Measurements from ENCODE around the gene SBSN.

The SBSN gene

GRCh38 chr19:35553385-35554000, 25.4 kb upstream of the SBSN start:
- DNase-seq (ENCODE audit: low read depth), result no peak

- no peak for DNase-seq (ENCODE audit: low read depth)
These were observed 24.6 kb upstream of the SBSN start for GRCh38 chr19:35552534-35553384.

- DNase-seq (ENCODE audit: low read depth), result no peak
These were observed 23.1 kb upstream of the SBSN start for GRCh38 chr19:35551091-35551810.

GRCh38 chr19:35549879-35550523, 21.9 kb upstream of the SBSN start:
- no peak for DNase-seq (ENCODE audit: low read depth)

GRCh38 chr19:35549174-35549788, 21.2 kb upstream of the SBSN start:
- DNase-seq (ENCODE audit: low read depth), result no peak

- DNase-seq (ENCODE audit: low read depth), result no peak
These were observed 18.4 kb upstream of the SBSN start for GRCh38 chr19:35546532-35546931.

GRCh38 chr19:35545855-35546381, 17.8 kb upstream of the SBSN start:
- DNase-seq (ENCODE audit: low read depth), result peak; percentile 51

- peak; percentile 73 for DNase-seq (ENCODE audit: low read depth)
These were observed 17.1 kb upstream of the SBSN start, which contains the start of gene TMEM147 for GRCh38 chr19:35545001-35545854. Gene TMEM147, plus strand, starts transcription at chr19:35545626. Its CDS starts 114 bp downstream, at chr19:35545740.

GRCh38 chr19:35544110-35544802, 16.1 kb upstream of the SBSN start:
- no peak for DNase-seq (ENCODE audit: low read depth)

- no peak for DNase-seq (ENCODE audit: low read depth)
These were observed 15.4 kb upstream of the SBSN start for GRCh38 chr19:35543280-35544109.

- no peak for DNase-seq (ENCODE audit: low read depth)
These were observed 14.1 kb upstream of the SBSN start for GRCh38 chr19:35542209-35542608.

- DNase-seq (ENCODE audit: low read depth), result no peak
These were observed 12.3 kb upstream of the SBSN start for GRCh38 chr19:35540356-35540927.

- no peak for DNase-seq (ENCODE audit: low read depth)
These were observed 11.7 kb upstream of the SBSN start for GRCh38 chr19:35539850-35540249.

- DNase-seq (ENCODE audit: low read depth), result no peak
These were observed 11.2 kb upstream of the SBSN start for GRCh38 chr19:35539314-35539713.

GRCh38 chr19:35534803-35535480, 6.8 kb upstream of the SBSN start:
- DNase-seq (ENCODE audit: low read depth), result no peak

GRCh38 chr19:35533822-35534392, 5.8 kb upstream of the SBSN start:
- no peak for DNase-seq (ENCODE audit: low read depth)

- DNase-seq (ENCODE audit: low read depth), result no peak
These were observed 5.2 kb upstream of the SBSN start, which contains the start of gene GAPDHS for GRCh38 chr19:35533201-35533821. Gene GAPDHS, plus strand, starts transcription at chr19:35533456. Its CDS starts 72 bp downstream, at chr19:35533528.

Measured in stimulated activated CD8-positive, alpha-beta memory T cell treated with anti-CD3 and anti-CD28 coated beads, Interleukin-12 subunit alpha, Interleukin-12 subunit beta, amount 100 ng/mL, for 4 hours (primary cell).